K562 (cell line): ENCODE results near the gene DAZAP1. TPM values are rescaled to one million over a fixed set of nuclear protein-coding genes. Genes with fewer than 3 reads are reported as not detected.

ENCODE experiments used
- ATAC-seq: fragments of 200-7000 bp; cut with Tn5 transposase; 3 replicates; pipeline ENCODE4 v1.9.1; 2020; ENCODE audit warnings: moderate library complexity
- BruUV-seq: library from RNA; stranded (reverse); fragments of 400-500 nt; replicated peaks from 2 replicates; lab custom pipeline; 2021; lab: Mats Ljungman, UMichigan
- CTCF ChIA-PET: fragments of 300-600 bp; formaldehyde crosslinking; extraction: SDS; loops from one replicate; lab custom pipeline; 2021; ENCODE audit warnings: low intra/inter-chr PET ratio; lab: Yijun Ruan, JAX
- POLR2A ChIA-PET: fragments of 300-600, 350-650 bp; sonication (Branson Sonifier 250); formaldehyde crosslinking; extraction: SDS; loops from one replicate; lab custom pipeline; 2021; ENCODE audit warnings: antibody characterized with exemption, inconsistent platforms; lab: Yijun Ruan, JAX
- DNase-seq, 4 experiments: peaks; one replicate each; pipeline versions ENCODE4 v3.0.0 to v3.0.0-alpha.2; 2011 to 2018; ENCODE audit warnings: low spot score in 3 of 4, mixed read lengths in 3 of 4; ENCODE audit errors: extremely low read depth in 1 of 4
- FAIRE-seq: peaks from 2 replicates; lab custom pipeline; 2011; peaks lifted over from hg19 to GRCh38; lab: Jason Lieb, UNC
- H2AFZ ChIP-seq: 2 replicates; pipeline ENCODE4 v1.6.0; 2011; ENCODE audit warnings: low read depth, low read length, control low read depth, inconsistent platforms
- H3K27ac ChIP-seq: fragments of 200-600 bp; 3 replicates; pipeline ENCODE4 v1.8.0; 2011; ENCODE audit warnings: low read depth, mild to moderate bottlenecking, control low read depth, inconsistent platforms, low read length, moderate library complexity, mixed read lengths; ENCODE audit errors: extremely low read depth
- H3K27me3 ChIP-seq, 2 experiments: fragments of 300-600 bp in 1 of 2; 2 replicates in 1 of 2; 3 replicates in 1 of 2; pipeline versions ENCODE4 v1.6.0 to v1.8.0; 2011; ENCODE audit warnings: inconsistent platforms in 2 of 2, low read length in 2 of 2, mild to moderate bottlenecking in 1 of 2, mixed read lengths in 1 of 2, moderate library complexity in 1 of 2; ENCODE audit not compliant: control insufficient read depth in 2 of 2, insufficient read depth in 2 of 2
- H3K36me3 ChIP-seq: fragments of 300-600 bp; 3 replicates; pipeline ENCODE4 v1.8.0; 2011; ENCODE audit warnings: mild to moderate bottlenecking, low read length, inconsistent platforms; ENCODE audit not compliant: control insufficient read depth, insufficient read depth
- H3K4me1 ChIP-seq, 2 experiments: fragments of 200-600 bp in 1 of 2; replicated peaks in 1 of 2; 2 replicates in 1 of 2; 3 replicates in 1 of 2; pipeline versions ENCODE4 v1.5.1 to v1.8.0; 2011; ENCODE audit warnings: inconsistent platforms in 2 of 2, low read length in 2 of 2, mild to moderate bottlenecking in 1 of 2, mixed read lengths in 1 of 2, moderate library complexity in 1 of 2; ENCODE audit not compliant: control insufficient read depth in 2 of 2, insufficient read depth in 2 of 2
- H3K4me2 ChIP-seq: 2 replicates; pipeline ENCODE4 v1.6.1; 2011; ENCODE audit warnings: low read length, control low read depth, inconsistent platforms, mixed read lengths; ENCODE audit not compliant: insufficient read depth
- H3K4me3 ChIP-seq: fragments of 200-600 bp; sonication (generic), shearing (Covaris generic); 2 replicates; pipeline ENCODE4 v1.5.1; 2016; ENCODE audit warnings: control low read depth, inconsistent platforms
- H3K79me2 ChIP-seq: fragments of 200-600 bp; 3 replicates; pipeline ENCODE4 v1.8.0; 2011; ENCODE audit warnings: low read length, inconsistent platforms; ENCODE audit not compliant: control insufficient read depth, insufficient read depth
- H3K9ac ChIP-seq, 2 experiments: 2 replicates each; pipeline versions ENCODE4 v1.6.0 to v1.6.1; 2011; ENCODE audit warnings: low read depth in 2 of 2, low read length in 2 of 2, control low read depth in 1 of 2, inconsistent platforms in 1 of 2, mild to moderate bottlenecking in 1 of 2, mixed read lengths in 1 of 2; ENCODE audit not compliant: insufficient read depth in 1 of 2
- H3K9me1 ChIP-seq: one replicate; pipeline ENCODE4 v1.6.0; 2011; ENCODE audit warnings: inconsistent platforms, mild to moderate bottlenecking, low read length, moderate library complexity; ENCODE audit not compliant: control insufficient read depth, insufficient read depth
- H3K9me3 ChIP-seq: replicated peaks from 2 replicates; pipeline ENCODE4 v1.5.1; 2011; ENCODE audit warnings: low read depth, low read length, inconsistent platforms; ENCODE audit not compliant: control insufficient read depth, insufficient read depth
- H4K20me1 ChIP-seq: replicated peaks from 2 replicates; pipeline ENCODE4 v1.6.1; 2011; ENCODE audit warnings: low read length, inconsistent platforms, mixed read lengths; ENCODE audit not compliant: control insufficient read depth, insufficient read depth
- ADNP ChIP-seq: fragments of 200-800 bp; sonication (Bioruptor generic); IDR thresholded peaks from 2 replicates; pipeline ENCODE4 v1.6.1; 2016; ENCODE audit warnings: missing genetic modification characterization, missing compliant biosample characterization
- NR2C1 ChIP-seq, 2 experiments: fragments of 450-650 bp; IDR thresholded peaks; 2 replicates each; pipeline ENCODE4 v1.6.1; 2017; ENCODE audit warnings: mild to moderate bottlenecking in 2 of 2, antibody characterized with exemption in 1 of 2, inconsistent platforms in 1 of 2, missing compliant biosample characterization in 1 of 2, missing genetic modification characterization in 1 of 2
- ZNF507 ChIP-seq: conservative IDR thresholded peaks from 2 replicates; pipeline ENCODE4 v1.6.1; 2017; ENCODE audit warnings: missing genetic modification characterization, missing compliant biosample characterization
- ZNF785 ChIP-seq: fragments of 250-450 bp; sonication (Bioruptor Pico); IDR thresholded peaks from 2 replicates; pipeline ENCODE4 v1.4.0; 2020; ENCODE audit warnings: mild to moderate bottlenecking
- WGBS: fragments of 100-300 bp; shearing (Covaris generic); methylation state at CpG from one replicate; pipeline ENCODE4 v1.1.6; 2016; ENCODE audit warnings: low coverage, mixed read lengths; ENCODE audit not compliant: insufficient coverage; ENCODE audit errors: missing lambda C conversion rate; 5-methylcytosine and 5-hydroxymethylcytosine counted together
- in situ Hi-C: fragments of 300-500 bp; cut with MboI; formaldehyde crosslinking; loops from 4 replicates; pipeline ENCODE4 v1.15.0; 2018; ENCODE audit warnings: inconsistent platforms, mixed read lengths
- intact Hi-C: fragments of 100-400 bp; cut with micrococcal nuclease; formaldehyde crosslinking; loops from 2 replicates; pipeline ENCODE4 v1.14.2; 2022
- polyA plus RNA-seq, 8 experiments: library from polyadenylated mRNA; depleted of rRNA in 4 of 8; stranded (reverse) in 5 of 8; unstranded in 3 of 8; fragments of >200 nt; fragmentation: Nextera tagmentation in 2 of 8; fragmentation: Illumina TruSeq in 1 of 8; extraction: Ambion mirVana in 2 of 8; extraction: Trizol in 1 of 8; gene quantifications; 2 replicates each; pipeline versions ENCODE4 v1.2.1 to v1.2.3, GENCODE V29; 2011 to 2014; ENCODE audit warnings: inconsistent platforms in 1 of 8, missing spikeins in 1 of 8
- total RNA-seq, 7 experiments: library from RNA; depleted of rRNA in 6 of 7; stranded (reverse); fragments of >200 nt in 6 of 7; fragmentation: Illumina TruSeq in 2 of 7; extraction: Trizol in 2 of 7; gene quantifications; 2 replicates each; pipeline versions ENCODE4 v1.2.1 to v1.2.3, GENCODE V29; 2011 to 2021; ENCODE audit warnings: low replicate concordance in 1 of 7
- TF ChIP-seq, protein P1 (sequence below): sonication (generic); formaldehyde crosslinking; IDR thresholded peaks from 2 replicates; pipeline ENCODE4 v1.8.0; 2023; ENCODE audit warnings: missing genetic modification reagents, mild to moderate bottlenecking, borderline replicate concordance
- TF ChIP-seq, protein P2 (sequence below): fragments of 250-450 bp; sonication (Bioruptor Pico); IDR thresholded peaks from 2 replicates; pipeline ENCODE4 v1.8.0; 2021; ENCODE audit warnings: mild to moderate bottlenecking, moderate library complexity
- TF ChIP-seq, protein P3 (sequence below), 2 experiments: fragments of 450-650 bp; IDR thresholded peaks; 2 replicates each; pipeline ENCODE4 v1.6.1; 2016
- TF ChIP-seq, protein P4 (sequence below): IDR thresholded peaks from 3 replicates; pipeline ENCODE4 v1.6.1; 2011; ENCODE audit warnings: borderline replicate concordance, mild to moderate bottlenecking; ENCODE audit not compliant: insufficient read length, insufficient read depth
- TF ChIP-seq, protein P5 (sequence below): fragments of 250-450 bp; sonication (Bioruptor Pico); IDR thresholded peaks from 2 replicates; pipeline ENCODE4 v1.6.1; 2021; ENCODE audit warnings: mild to moderate bottlenecking

Gene DAZAP1
- total and polyA plus RNA-seq, 9 of the 15 experiments (the other 6 are each of a cell fraction or from before 2014, with no cell fraction given): 10.8 to 289 (median 142) TPM

DNA sequence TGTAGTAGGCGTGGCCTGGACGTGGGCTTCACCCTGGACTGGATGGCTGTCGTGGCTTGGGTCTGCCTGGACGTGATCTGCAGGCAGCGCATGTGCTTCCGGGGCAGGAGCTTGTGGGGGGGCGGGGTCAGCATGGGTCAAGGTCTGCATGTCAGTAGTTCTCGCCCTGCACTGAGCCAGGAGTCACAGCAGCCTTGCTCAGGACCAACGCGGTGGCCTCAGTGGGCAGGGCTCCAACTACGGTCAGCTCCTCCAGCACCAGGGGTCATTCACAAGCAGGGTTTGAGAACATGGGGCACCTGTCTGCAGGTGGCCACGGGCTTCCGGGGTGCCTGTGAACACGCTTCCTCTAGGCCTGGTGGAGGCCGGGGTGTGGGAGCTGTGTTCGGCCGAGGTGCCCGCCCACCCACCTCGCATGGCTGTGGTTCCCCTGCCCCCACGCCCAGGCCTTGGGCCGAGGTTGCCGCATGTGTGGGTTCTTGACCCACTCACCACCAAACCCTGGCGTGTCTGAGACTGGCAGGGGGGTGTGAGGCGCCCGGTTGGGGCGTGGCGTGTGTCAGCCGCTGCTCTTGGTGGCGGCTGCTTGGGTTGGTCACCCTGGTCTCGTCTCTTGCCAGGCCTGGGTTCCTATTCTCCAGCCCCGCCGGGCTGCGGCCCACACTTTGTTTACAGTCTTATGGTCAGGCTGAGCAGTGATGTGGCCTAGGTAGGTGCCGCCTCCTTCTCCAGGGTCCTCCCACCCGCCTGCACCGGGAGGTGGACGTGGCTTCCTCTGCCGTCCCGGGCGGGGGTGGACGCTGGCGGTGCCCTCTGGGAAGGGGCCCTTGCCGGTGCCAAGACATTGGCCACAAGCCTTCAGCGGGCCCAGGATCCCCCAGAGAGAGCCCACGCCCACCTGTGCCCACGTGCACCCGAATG is 26.0 kb downstream of the DAZAP1 start:
- Histone ChIP-seq H3K36me3 (peaks cover 68% of the 10 kb centered on the region; the same call in 2 of the 3 replicates), H2AFZ (no peak overlapping the region), H3K4me1 (peaks cover 15 to 81% of the 10 kb centered on the region in 2 experiments; a peak in 4 of 5 replicates), H3K27me3 (no peaks in the 10 kb centered on the region), H3K4me2 (no peak overlapping the region), H4K20me1 (peaks cover 20% of the 10 kb centered on the region), H3K9me3 (no peaks in the 10 kb centered on the region), H3K4me3 (no peak overlapping the region), H3K27ac (no peak overlapping the region), H3K79me2 (peaks cover 15% of the 10 kb centered on the region), H3K9me1 (peaks cover 3% of the 10 kb centered on the region), H3K9ac (peak overlapping the region in 1 of 2 experiments; percentile 78; a peak in 2 of 4 replicates)
- ChIA-PET CTCF (no interaction called here), POLR2A (interaction anchor here (0.7 to 7.0 kb wide), 3 partner anchors 10 to 335 kb away, joined by 3 to 52 read pairs (median 5); no protein-coding TSS in a partner anchor)
- 93% methylated on average over 30 of the region's 47 CpGs for WGBS
- no peak for ATAC-seq
- intact Hi-C loops: no loop called here
- no peak for DNase-seq
- BruUV-seq: no TSS peak
- no peak for FAIRE-seq
- in situ Hi-C loops: no loop called here
- TF ChIP-seq, protein P1, sequence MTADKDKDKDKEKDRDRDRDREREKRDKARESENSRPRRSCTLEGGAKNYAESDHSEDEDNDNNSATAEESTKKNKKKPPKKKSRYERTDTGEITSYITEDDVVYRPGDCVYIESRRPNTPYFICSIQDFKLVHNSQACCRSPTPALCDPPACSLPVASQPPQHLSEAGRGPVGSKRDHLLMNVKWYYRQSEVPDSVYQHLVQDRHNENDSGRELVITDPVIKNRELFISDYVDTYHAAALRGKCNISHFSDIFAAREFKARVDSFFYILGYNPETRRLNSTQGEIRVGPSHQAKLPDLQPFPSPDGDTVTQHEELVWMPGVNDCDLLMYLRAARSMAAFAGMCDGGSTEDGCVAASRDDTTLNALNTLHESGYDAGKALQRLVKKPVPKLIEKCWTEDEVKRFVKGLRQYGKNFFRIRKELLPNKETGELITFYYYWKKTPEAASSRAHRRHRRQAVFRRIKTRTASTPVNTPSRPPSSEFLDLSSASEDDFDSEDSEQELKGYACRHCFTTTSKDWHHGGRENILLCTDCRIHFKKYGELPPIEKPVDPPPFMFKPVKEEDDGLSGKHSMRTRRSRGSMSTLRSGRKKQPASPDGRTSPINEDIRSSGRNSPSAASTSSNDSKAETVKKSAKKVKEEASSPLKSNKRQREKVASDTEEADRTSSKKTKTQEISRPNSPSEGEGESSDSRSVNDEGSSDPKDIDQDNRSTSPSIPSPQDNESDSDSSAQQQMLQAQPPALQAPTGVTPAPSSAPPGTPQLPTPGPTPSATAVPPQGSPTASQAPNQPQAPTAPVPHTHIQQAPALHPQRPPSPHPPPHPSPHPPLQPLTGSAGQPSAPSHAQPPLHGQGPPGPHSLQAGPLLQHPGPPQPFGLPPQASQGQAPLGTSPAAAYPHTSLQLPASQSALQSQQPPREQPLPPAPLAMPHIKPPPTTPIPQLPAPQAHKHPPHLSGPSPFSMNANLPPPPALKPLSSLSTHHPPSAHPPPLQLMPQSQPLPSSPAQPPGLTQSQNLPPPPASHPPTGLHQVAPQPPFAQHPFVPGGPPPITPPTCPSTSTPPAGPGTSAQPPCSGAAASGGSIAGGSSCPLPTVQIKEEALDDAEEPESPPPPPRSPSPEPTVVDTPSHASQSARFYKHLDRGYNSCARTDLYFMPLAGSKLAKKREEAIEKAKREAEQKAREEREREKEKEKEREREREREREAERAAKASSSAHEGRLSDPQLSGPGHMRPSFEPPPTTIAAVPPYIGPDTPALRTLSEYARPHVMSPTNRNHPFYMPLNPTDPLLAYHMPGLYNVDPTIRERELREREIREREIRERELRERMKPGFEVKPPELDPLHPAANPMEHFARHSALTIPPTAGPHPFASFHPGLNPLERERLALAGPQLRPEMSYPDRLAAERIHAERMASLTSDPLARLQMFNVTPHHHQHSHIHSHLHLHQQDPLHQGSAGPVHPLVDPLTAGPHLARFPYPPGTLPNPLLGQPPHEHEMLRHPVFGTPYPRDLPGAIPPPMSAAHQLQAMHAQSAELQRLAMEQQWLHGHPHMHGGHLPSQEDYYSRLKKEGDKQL (CRISPR knock-in tag): no peak
- TF ChIP-seq, protein P2, sequence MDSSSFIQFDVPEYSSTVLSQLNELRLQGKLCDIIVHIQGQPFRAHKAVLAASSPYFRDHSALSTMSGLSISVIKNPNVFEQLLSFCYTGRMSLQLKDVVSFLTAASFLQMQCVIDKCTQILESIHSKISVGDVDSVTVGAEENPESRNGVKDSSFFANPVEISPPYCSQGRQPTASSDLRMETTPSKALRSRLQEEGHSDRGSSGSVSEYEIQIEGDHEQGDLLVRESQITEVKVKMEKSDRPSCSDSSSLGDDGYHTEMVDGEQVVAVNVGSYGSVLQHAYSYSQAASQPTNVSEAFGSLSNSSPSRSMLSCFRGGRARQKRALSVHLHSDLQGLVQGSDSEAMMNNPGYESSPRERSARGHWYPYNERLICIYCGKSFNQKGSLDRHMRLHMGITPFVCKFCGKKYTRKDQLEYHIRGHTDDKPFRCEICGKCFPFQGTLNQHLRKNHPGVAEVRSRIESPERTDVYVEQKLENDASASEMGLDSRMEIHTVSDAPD (CRISPR knock-in tag): no peak
- TF ChIP-seq ZNF785 (CRISPR knock-in tag) (no peak), NR2C1 (IDR thresholded peaks at IDR 0.05) (peak; percentile 78), NR2C1 (tag; IDR thresholded peaks at IDR 0.05) (no peak), ZNF507 (tag) (no peak), ADNP (tag) (no peak)
- TF ChIP-seq, protein P3, sequence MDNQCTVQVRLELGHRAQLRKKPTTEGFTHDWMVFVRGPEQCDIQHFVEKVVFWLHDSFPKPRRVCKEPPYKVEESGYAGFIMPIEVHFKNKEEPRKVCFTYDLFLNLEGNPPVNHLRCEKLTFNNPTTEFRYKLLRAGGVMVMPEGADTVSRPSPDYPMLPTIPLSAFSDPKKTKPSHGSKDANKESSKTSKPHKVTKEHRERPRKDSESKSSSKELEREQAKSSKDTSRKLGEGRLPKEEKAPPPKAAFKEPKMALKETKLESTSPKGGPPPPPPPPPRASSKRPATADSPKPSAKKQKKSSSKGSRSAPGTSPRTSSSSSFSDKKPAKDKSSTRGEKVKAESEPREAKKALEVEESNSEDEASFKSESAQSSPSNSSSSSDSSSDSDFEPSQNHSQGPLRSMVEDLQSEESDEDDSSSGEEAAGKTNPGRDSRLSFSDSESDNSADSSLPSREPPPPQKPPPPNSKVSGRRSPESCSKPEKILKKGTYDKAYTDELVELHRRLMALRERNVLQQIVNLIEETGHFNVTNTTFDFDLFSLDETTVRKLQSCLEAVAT (IDR thresholded peaks at IDR 0.05): no peak
- TF ChIP-seq, protein P4, sequence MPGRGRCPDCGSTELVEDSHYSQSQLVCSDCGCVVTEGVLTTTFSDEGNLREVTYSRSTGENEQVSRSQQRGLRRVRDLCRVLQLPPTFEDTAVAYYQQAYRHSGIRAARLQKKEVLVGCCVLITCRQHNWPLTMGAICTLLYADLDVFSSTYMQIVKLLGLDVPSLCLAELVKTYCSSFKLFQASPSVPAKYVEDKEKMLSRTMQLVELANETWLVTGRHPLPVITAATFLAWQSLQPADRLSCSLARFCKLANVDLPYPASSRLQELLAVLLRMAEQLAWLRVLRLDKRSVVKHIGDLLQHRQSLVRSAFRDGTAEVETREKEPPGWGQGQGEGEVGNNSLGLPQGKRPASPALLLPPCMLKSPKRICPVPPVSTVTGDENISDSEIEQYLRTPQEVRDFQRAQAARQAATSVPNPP: no peak
- TF ChIP-seq, protein P5, sequence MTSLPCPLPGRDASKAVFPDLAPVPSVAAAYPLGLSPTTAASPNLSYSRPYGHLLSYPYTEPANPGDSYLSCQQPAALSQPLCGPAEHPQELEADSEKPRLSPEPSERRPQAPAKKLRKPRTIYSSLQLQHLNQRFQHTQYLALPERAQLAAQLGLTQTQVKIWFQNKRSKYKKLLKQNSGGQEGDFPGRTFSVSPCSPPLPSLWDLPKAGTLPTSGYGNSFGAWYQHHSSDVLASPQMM (CRISPR knock-in tag): no peak
